ENCODE results near the gene C12orf43. TPM values are rescaled to one million over a fixed set of nuclear protein-coding genes. Genes with fewer than 3 reads are reported as not detected.

The C12orf43 gene
- total RNA-seq, 1 experiment from 2014 or later = 14.8 TPM

DNA sequence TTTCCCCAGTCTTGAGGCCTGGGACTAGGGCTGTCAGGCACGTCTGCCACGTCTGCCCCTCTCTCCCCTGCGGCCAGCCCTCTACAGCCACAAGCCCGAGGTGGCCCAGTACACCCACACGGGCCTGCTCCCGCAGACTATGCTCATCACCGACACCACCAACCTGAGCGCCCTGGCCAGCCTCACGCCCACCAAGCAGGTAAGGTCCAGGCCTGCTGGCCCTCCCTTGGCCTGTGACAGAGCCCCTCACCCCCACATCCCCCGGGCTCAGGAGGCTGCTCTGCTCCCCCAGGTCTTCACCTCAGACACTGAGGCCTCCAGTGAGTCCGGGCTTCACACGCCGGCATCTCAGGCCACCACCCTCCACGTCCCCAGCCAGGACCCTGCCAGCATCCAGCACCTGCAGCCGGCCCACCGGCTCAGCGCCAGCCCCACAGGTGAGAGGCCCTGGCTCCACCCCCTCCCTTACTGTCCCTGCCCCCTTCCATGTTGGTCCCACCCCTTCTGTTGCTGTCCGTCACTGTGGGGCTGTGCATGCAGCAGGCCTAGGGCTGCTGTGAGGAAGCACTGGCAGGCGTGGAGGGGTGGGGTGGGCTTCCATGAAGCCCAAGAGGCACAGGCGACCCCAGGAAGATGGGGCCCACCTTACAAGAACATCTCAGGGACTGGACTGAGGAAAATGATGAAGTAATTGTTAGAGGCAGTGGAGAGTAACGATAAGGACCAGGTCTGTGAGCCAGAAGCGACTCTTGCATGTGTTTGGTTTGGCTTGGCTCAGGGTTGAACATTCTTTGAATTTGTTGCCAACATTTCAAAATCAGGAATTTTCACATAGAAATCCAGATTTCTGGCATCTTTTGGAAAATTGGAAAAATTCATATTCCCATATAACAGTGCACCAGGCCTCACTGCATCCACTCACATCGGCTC, 16.8 kb downstream of the C12orf43 start:
- DNase-seq (ENCODE audit: low read depth in 1 of 2, low spot score in 2 of 2) = no peak
- Histone ChIP-seq H3K27ac (no peak overlapping the region), H3K4me1 (replicated peaks) (no peaks in the 10 kb centered on the region), H3K4me3 (no peak overlapping the region), H3K27me3 (replicated peaks) (no peaks in the 10 kb centered on the region), H3K9me3 (replicated peaks) (no peaks in the 10 kb centered on the region), H3K36me3 (peaks cover 19% of the 10 kb centered on the region)

DNA sequence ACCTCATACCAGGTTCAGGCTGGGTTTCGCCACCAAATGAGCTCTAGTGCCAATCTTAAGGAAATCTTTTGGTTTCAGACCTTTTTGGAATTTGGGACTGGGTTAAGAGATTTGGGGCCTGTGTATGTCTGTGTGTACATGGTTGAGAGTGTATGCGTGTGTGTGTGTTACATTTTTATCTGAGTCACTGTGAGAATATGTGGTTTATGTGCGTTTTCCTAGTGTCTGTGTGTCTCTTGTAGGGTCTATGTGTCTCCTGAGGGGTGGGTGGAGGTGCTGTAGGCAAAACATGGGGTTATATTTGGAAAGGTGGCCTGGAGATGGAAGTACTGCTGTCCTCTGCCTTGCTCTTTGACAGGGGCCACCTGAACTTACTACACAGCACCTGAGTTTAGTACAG, 17.9 kb downstream of the C12orf43 start:
- Histone ChIP-seq H3K27ac (no peak overlapping the region), H3K4me1 (replicated peaks) (no peaks in the 10 kb centered on the region), H3K36me3 (peaks cover 9% of the 10 kb centered on the region), H3K4me3 (no peak overlapping the region), H3K9me3 (replicated peaks) (no peaks in the 10 kb centered on the region), H3K27me3 (replicated peaks) (no peaks in the 10 kb centered on the region)
- DNase-seq (ENCODE audit: low read depth in 1 of 2, low spot score in 2 of 2) = no peak

DNA sequence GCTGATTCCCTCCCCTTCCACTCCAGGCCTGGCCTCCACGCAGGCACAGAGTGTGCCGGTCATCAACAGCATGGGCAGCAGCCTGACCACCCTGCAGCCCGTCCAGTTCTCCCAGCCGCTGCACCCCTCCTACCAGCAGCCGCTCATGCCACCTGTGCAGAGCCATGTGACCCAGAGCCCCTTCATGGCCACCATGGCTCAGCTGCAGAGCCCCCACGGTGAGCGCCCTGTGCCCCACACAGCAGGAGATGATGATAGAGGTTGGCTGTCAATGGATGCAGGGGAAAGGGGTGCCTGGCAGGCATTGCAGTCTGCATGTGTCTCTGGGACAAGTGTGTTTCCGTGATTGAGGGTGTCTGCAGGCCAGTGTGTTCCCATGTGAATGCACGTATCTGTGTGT, 18.8 kb downstream of the C12orf43 start:
- no peak for DNase-seq (ENCODE audit: low read depth in 1 of 2, low spot score in 2 of 2)
- Histone ChIP-seq H3K9me3 (replicated peaks) (no peaks in the 10 kb centered on the region), H3K4me3 (no peak overlapping the region), H3K27me3 (replicated peaks) (no peaks in the 10 kb centered on the region), H3K4me1 (replicated peaks) (no peaks in the 10 kb centered on the region), H3K27ac (no peak overlapping the region), H3K36me3 (peaks cover 3% of the 10 kb centered on the region)

DNA sequence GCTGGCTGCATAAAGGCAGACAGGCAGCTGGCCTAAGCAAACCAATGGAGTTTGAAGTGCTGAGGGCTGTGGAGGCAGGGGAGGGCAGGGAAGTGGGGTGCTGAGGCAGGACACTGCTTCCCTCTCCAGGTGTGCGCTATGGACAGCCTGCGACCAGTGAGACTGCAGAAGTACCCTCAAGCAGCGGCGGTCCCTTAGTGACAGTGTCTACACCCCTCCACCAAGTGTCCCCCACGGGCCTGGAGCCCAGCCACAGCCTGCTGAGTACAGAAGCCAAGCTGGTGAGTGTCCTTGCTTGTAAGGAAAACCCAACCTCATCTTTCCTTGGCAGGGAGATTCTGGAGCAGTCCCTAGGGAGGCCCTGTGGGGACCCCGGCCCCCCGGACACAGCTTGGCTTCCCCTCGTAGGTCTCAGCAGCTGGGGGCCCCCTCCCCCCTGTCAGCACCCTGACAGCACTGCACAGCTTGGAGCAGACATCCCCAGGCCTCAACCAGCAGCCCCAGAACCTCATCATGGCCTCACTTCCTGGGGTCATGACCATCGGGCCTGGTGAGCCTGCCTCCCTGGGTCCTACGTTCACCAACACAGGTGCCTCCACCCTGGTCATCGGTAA, 20.0 kb downstream of the C12orf43 start:
- no peaks in the 10 kb centered on the region for H3K36me3 ChIP-seq
- no peaks in the 10 kb centered on the region for H3K4me1 ChIP-seq (replicated peaks)
- H3K27ac ChIP-seq = no peak overlapping the region
- no peaks in the 10 kb centered on the region for H3K9me3 ChIP-seq (replicated peaks)
- no peak overlapping the region for H3K4me3 ChIP-seq
- H3K27me3 ChIP-seq (replicated peaks) = peaks cover 6% of the 10 kb centered on the region; the same call in 1 of the 2 replicates
- no peak for DNase-seq (ENCODE audit: low read depth in 1 of 2, low spot score in 2 of 2)

DNA sequence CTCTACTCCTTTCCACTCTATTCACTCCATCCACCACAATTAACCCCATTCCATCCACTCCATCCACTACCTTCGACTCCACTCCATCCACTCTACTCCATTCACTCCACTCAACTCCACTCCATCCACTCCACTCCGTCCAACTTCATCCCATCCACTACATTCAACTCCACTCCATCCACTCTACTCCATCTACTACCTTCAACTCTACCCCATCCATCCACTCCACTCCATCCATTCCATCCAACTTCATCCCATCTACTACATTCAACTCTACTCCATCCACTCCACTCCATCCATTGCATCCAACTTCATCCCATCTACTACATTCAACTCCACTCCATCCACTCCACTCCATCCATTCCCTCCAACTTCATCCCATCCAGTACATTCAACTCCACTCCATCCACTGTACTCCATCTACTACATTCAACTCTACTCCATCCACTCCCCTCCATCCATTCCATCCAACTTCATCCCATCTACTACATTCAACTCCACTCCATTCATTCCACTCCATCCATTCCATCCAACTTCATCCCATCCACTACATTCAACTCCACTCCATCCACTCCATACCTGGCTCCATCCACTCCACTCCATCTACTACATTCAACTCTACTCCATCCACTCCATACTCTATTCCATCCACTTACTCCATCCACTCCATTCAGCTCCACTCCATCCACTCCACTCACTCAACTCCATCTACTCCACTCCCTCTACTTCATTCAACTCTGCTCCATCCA, 21.5 kb downstream of the C12orf43 start:
- no peak overlapping the region for H3K4me3 ChIP-seq
- H3K27me3 ChIP-seq (replicated peaks) = peaks cover 12% of the 10 kb centered on the region
- H3K4me1 ChIP-seq (replicated peaks) = no peaks in the 10 kb centered on the region

DNA sequence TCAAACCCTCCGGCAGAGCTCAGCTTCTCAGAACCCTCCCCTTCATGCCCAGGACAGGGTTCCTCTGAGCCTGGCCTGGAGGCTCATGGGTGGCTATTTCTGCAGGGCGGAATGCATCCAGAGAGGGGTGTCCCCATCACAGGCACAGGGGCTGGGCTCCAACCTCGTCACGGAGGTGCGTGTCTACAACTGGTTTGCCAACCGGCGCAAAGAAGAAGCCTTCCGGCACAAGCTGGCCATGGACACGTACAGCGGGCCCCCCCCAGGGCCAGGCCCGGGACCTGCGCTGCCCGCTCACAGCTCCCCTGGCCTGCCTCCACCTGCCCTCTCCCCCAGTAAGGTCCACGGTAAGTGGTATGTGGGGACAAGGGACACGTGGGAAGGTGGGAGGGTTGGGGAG, 22.2 kb downstream of the C12orf43 start:
- Histone ChIP-seq H3K4me1 (replicated peaks) (no peaks in the 10 kb centered on the region), H3K27me3 (replicated peaks) (peaks cover 12% of the 10 kb centered on the region), H3K4me3 (no peak overlapping the region), H3K36me3 (no peaks in the 10 kb centered on the region), H3K27ac (no peak overlapping the region), H3K9me3 (replicated peaks) (no peaks in the 10 kb centered on the region)
- DNase-seq (ENCODE audit: low read depth in 1 of 2, low spot score in 2 of 2) = no peak

More for the DNA sequence above, 21.5 kb downstream of the C12orf43 start:
- H3K9me3 ChIP-seq (replicated peaks) = no peaks in the 10 kb centered on the region
- H3K36me3 ChIP-seq = no peaks in the 10 kb centered on the region
- H3K27ac ChIP-seq = no peak overlapping the region
- no peak for DNase-seq (ENCODE audit: low read depth in 1 of 2, low spot score in 2 of 2)

DNA sequence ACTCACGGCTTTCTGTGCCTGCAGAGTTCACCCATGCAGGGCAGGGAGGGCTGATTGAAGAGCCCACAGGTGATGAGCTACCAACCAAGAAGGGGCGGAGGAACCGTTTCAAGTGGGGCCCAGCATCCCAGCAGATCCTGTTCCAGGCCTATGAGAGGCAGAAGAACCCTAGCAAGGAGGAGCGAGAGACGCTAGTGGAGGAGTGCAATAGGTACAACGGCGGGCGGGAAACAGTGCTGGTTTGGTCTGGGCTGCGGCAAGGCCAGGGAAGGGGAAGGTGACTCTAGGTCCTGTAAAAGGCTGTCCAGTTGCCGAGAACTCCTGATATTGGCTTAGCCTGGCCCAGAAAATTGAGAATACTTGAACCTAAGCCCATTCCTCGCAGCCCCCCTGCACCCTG, 22.8 kb downstream of the C12orf43 start:
- H3K4me1 ChIP-seq (replicated peaks) = no peaks in the 10 kb centered on the region
- H3K27me3 ChIP-seq (replicated peaks) = peaks cover 12% of the 10 kb centered on the region
- no peaks in the 10 kb centered on the region for H3K9me3 ChIP-seq (replicated peaks)
- no peak overlapping the region for H3K27ac ChIP-seq
- DNase-seq (ENCODE audit: low read depth in 1 of 2, low spot score in 2 of 2) = no peak
- no peaks in the 10 kb centered on the region for H3K36me3 ChIP-seq
- H3K4me3 ChIP-seq = no peak overlapping the region

DNA sequence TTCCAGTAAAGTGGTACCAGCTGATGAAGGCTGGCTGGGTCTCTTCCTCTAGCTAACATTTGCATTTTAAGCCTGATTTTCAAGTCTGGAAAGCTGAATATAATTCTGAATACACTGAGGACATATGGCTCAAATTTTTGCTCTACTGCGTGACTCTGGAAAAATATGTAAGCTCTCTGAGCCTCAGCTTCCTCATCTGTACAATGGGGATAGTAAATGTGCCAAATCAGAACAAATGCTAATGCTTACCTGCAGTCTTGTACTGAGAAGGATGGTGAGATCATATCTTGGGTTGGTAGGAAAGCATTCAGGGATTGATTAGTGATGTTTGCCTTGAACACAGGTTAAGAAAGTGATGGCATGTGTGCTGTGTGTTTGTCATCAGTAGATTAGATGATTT, 23.3 kb downstream of the C12orf43 start:
- Histone ChIP-seq H3K27ac (no peak overlapping the region), H3K4me1 (replicated peaks) (no peaks in the 10 kb centered on the region), H3K36me3 (no peaks in the 10 kb centered on the region), H3K4me3 (no peak overlapping the region), H3K27me3 (replicated peaks) (peaks cover 12% of the 10 kb centered on the region), H3K9me3 (replicated peaks) (no peaks in the 10 kb centered on the region)
- no peak for DNase-seq (ENCODE audit: low read depth in 1 of 2, low spot score in 2 of 2)

DNA sequence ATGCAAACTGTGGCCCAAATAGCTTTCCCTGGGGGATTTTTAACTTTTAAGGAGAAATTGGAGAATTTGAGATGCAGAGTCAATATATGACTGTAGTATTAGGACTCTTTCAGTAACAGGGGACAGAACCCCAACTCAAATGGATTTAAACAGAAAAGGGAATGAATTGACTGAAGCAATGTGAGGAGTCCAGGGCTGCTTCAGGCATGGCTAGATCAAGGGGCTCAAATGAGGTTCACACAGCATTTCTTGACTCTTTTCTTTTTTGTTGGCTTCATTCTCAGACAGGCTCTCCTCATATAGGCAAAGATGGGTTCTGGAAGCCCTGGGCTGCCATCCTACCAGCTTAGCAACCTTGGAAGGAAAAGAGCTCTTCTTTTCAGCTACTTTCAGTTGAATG, 24.3 kb downstream of the C12orf43 start:
- DNase-seq (ENCODE audit: low read depth in 1 of 2, low spot score in 2 of 2) = no peak
- Histone ChIP-seq H3K9me3 (replicated peaks) (no peaks in the 10 kb centered on the region), H3K4me3 (no peak overlapping the region), H3K4me1 (replicated peaks) (no peaks in the 10 kb centered on the region), H3K27me3 (replicated peaks) (peaks cover 12% of the 10 kb centered on the region), H3K27ac (no peak overlapping the region), H3K36me3 (no peaks in the 10 kb centered on the region)

DNA sequence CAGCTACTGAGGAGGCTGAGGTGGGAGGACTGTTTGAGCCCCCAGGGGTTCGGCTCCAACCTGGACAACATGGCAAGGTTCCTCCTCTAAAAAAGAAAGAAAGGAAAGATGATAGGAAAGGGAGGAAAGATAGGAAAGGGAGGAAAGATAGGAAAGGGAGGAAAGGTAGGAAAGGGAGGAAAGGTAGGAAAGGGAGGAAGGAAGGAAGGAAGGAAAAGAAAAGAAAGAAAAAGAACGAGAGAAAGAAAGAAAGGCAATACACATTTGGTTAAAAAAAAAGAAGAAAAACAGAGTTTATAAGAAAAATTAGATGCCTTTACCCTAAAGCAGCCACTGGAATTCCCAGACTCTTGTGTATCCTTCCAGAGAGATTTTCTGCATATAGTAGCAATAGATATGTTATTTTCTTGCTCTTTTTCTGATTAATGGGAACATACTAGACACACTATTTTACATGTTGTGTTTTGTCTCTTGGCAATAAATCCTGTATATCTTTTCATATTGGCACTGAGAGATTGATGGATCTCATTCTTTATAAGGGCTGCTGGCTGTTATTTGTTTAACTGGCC, 25.7 kb downstream of the C12orf43 start:
- DNase-seq (ENCODE audit: low read depth in 1 of 2, low spot score in 2 of 2) = no peak
- no peaks in the 10 kb centered on the region for H3K36me3 ChIP-seq
- peaks cover 12% of the 10 kb centered on the region for H3K27me3 ChIP-seq (replicated peaks)
- no peaks in the 10 kb centered on the region for H3K9me3 ChIP-seq (replicated peaks)
- no peak overlapping the region for H3K27ac ChIP-seq
- H3K4me1 ChIP-seq (replicated peaks) = no peaks in the 10 kb centered on the region
- H3K4me3 ChIP-seq = no peak overlapping the region

DNA sequence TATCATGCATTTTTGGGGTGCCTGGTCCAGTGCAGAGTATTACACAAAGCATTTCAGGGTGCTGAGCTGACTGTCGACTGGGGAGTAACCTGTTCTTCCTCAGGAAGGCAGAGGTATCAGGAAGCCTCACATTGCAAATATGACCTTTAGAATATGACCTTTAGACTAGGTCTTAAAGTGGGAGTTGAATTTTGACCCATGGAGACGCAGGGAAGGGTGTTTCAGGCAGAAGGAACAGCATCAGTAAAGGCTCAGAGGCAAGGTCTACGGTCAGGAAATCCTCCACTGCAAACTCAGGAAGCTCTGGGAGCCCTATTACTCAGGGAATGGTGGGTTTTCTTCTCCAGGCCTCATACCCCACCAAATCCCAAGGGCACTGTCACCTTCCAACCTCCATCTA, 26.6 kb downstream of the C12orf43 start:
- Histone ChIP-seq H3K4me3 (no peak overlapping the region), H3K36me3 (no peaks in the 10 kb centered on the region), H3K9me3 (replicated peaks) (no peaks in the 10 kb centered on the region), H3K27me3 (replicated peaks) (peaks cover 12% of the 10 kb centered on the region), H3K27ac (no peak overlapping the region), H3K4me1 (replicated peaks) (no peaks in the 10 kb centered on the region)
- DNase-seq (ENCODE audit: low read depth in 1 of 2, low spot score in 2 of 2) = no peak

DNA sequence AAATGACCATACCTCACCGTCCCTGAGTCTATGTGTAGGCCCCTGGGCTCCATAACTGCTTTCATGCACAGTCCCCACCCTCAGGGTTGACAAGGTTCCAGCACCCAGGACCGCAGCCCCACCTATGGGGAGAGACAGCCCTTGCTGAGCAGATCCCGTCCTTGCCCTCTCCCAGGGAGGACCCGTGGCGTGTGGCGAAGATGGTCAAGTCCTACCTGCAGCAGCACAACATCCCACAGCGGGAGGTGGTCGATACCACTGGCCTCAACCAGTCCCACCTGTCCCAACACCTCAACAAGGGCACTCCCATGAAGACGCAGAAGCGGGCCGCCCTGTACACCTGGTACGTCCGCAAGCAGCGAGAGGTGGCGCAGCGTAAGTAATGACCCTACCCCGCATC, 27.6 kb downstream of the C12orf43 start:
- no peaks in the 10 kb centered on the region for H3K4me1 ChIP-seq (replicated peaks)
- H3K9me3 ChIP-seq (replicated peaks) = no peaks in the 10 kb centered on the region
- H3K27me3 ChIP-seq (replicated peaks) = peaks cover 12% of the 10 kb centered on the region
- no peak overlapping the region for H3K4me3 ChIP-seq
- no peak overlapping the region for H3K27ac ChIP-seq
- DNase-seq (ENCODE audit: low read depth in 1 of 2, low spot score in 2 of 2) = no peak
- H3K36me3 ChIP-seq = no peaks in the 10 kb centered on the region

DNA sequence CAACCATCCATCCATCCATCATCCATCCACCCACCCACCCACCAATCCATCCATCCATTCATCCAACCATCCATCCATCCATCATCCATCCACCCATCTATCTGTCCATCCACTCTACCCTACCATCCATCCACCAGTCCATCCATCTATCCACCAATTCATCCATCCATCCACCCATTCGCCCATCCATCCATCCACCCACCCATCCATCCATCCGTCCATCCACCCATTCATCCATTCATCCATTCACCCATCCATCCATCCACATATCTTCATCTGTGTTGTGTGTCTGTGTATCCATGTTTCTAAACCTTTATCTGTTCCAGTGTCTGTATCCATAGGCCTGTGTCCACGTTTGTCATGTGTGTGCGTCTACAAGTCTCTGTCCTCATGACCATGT, 28.1 kb downstream of the C12orf43 start:
- no peak overlapping the region for H3K4me3 ChIP-seq
- H3K27me3 ChIP-seq (replicated peaks) = peaks cover 12% of the 10 kb centered on the region
- no peaks in the 10 kb centered on the region for H3K9me3 ChIP-seq (replicated peaks)
- no peak overlapping the region for H3K27ac ChIP-seq
- DNase-seq (ENCODE audit: low read depth in 1 of 2, low spot score in 2 of 2) = no peak
- no peaks in the 10 kb centered on the region for H3K4me1 ChIP-seq (replicated peaks)
- H3K36me3 ChIP-seq = no peaks in the 10 kb centered on the region

Data from SJSA1 (cell line).